ENCODE data around the gene TMEM209.
"Not testable (repeated sequence)": the region's sequence is repeated elsewhere in the genome, so short reads cannot be mapped to it uniquely, and the experiment has no call there.

GRCh38 chr7:130126840-130127239, 78.4 kb downstream of the TMEM209 start:
- not testable (repeated sequence) for TF ChIP-seq CTCF (optimal IDR thresholded peaks at IDR 0.05 in 1 of 3, IDR thresholded peaks at IDR 0.05 in 1 of 3, conservative IDR thresholded peaks at IDR 0.05 in 1 of 3; ENCODE audit: extremely low read depth in 1 of 3, insufficient read depth in 2 of 3, low read length in 3 of 3); EZH2 (IDR thresholded peaks at IDR 0.05; ENCODE audit: low read length)

Data from keratinocyte (primary cell).